GM21723 (cell line): ENCODE measurements around the gene RIN3.

Experiments
- ATAC-seq: cut with Tn5 transposase; IDR thresholded peaks from one replicate; pipeline ENCODE4 v1.9.1; 2021; ENCODE audit warnings: mild to moderate bottlenecking, moderate library complexity; ENCODE audit not compliant: unreplicated experiment

Gene RIN3

DNA sequence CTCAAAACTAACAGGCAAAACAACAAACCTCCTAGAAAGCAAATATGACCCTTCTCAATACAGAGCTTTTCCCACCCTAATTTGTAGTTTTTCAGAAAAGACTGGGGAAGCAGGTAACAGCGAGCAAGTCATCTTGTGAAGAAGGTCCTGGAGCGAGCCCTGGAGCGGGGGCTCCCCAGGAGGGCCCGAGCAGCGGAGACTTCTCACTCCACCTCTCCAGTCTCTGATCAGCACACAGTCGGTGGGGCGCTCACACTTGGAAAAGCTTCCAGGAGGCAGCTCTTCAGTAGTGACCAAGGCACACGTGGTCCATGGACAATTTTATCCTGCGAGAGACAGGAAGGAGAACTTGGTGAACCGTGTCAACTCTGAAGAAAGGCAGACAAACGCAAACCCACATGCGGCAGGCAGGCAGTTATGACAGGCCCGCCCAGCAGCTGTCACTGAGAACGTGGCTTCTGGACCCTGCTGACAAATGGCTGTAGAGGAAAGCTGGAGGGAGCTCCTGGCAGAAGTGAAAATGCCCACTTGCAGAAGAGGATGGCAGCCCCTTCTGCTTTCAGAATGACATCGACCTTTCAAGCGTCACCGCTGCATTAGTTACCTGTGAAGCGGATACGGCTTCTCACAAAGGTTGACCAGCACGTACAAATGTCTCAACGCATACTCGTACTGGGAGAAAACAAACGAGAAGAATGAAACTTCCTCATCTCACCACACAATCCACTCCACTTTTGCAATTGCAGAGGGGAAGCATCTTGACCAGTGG is 190.6 kb downstream of the RIN3 start:
- ATAC-seq, result peak; percentile 94

DNA sequence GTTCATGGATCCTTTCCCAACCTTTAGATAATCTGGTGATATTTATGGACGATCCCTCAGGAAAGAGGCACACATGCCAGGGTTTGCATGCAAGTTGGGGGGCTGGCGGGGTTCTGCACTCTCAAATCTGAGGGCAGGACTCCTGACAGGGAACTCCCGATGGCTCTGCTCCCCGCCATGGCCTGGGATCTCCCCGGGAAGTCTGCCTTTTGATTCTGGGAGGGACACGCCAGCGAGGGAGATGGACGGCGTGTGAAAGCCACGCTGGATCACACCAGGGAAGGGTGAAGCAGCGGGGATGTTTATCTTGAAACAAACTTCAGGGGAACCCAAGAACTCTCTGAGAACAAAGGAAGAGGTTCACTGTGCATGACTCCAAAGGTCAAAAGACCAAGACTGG is 191.2 kb downstream of the RIN3 start:
- peak; percentile 3 for ATAC-seq

DNA sequence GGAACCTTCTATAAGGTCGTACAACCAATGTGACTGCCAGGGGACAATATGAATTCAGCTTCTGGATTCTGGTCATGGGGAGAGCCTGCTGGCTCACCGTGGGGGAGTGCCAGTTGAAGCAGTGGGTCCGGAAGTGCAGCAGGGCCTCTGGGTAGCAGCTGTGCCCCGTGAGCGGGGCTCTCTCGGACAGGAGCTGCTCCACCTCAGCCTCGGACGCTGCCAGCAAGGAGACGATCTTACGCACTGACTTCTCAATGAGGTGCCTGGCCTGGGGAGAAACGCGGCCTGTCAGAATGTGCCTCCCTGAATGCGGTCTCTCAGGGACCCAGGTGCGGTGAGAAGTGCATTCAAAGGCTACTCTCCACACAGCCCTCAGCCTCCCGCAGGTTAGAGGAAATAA is 192.8 kb downstream of the RIN3 start:
- no peak for ATAC-seq

DNA sequence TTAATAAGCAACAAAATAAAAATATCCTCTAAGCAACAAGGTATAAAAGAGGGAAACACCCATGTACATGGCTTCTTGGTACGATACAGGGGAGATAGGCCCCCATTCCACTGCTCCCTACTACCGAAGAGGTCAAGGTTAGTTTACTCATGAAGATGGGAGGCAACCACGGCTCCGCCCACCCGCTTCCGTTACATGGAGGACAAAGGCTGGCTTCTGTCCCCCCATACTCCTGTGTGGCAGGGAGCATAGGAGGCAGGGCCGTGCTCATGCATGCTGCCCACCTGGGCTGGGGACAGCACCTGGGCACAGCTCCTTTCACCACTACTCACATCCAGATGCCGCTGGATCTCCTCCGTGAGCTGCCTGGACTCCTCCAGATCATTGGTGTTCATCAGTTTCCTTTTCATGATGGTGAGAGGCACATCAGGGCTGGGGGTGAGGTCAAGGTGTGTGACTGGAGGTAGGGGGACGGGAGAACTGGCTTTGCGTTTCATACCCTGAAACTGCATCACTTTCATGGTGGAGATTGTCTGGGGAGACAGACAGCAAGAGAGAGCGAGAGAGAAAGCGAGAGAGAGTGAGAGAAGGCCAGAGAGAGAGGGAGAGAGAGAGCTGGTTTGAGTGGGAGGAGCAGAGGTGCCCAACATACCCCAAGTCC is 195.9 kb downstream of the RIN3 start:
- ATAC-seq, result no peak

DNA sequence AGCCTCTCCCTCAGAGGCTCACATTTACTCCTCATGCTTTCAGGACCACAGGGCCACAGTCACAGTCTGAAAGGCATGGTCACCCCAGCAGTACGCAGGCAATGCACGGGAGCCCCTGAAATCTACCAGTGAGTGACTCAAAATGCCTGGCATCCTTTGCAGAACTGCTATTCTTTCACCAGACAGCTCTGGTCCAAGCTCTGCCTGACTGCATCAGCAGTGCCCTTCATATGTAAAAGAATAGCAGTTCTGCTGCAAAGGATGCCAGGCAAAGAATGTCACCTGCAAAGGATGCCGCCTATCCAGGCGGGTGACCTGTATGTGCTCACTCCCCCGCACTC is 196.4 kb downstream of the RIN3 start:
- ATAC-seq, result no peak

DNA sequence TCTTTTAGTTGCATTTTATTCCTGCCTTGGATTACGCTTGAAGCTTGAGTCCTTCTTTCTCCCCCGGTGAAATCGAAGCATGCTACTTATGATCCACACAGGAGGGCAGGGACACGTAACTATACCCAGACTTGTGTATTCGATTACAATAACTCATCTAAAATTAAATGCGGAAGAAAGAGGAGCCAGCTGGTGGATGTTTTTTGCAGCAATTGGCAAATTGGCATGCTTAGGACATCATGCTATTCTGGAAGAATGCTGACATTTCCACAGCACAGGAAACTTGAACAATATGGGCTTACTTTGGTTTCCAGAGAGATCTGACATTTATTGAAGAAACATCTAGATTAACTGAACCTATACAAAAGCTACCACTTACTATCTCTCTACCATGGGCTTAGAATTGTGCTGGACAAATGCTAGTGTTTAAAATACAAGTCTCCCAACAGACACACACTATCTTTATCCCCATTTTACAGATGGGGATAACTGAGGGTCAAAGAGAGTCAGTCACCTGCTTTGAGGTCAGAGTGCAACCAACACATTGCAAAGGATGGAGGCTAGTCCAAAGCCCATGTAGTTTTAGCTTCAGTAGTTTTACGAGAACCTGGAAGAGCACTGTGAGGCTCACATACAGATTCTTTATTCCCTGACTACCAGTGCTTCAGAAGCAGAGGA is 198.5 kb downstream of the RIN3 start:
- ATAC-seq, result no peak

DNA sequence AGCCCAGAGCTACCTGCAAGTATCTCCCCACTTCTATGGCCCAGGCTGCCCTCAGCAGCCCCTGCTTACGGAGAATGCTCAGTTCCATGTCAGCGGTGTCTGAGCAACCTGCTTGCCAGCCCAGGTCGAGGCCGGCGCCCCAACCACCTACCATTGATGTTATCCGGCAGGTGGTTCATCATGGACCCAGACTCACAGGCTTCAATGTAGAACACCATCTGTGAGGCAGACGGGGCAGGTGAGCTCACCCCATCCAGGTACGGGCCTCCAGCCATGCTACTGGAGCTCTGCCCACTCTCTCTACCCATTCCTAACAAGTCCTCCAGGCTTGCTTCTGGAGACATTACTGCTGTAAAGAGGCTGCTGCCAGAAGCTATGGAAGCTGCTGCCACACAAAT is 199.1 kb downstream of the RIN3 start:
- no peak for ATAC-seq

DNA sequence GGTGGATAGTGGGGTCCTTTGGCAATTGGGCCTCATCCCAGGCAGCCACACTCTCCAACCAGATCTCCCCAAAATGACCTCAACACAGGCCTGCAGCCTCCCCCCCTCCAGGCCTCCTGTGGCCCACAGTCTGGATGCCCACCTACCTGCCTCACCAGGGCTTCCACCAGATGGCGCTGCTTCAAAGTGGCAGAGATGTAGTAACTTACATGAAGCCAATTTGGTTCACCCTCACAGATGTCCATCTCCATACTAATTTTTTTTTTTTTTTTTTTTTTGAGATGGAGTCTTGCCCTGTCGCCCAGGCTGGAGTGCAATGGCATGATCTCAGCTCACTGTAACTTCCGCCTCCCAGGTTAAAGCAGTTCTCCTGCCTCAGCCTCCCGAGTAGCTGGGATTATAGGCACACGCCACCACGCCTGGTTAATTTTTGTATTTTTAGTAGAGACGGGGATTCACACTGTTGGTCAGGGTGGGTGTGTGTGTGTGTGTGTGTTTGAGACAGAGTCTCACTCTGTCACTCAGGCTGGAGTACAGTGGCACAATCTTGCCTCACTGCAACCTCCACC is 201.2 kb downstream of the RIN3 start:
- peak; percentile 79 for ATAC-seq

DNA sequence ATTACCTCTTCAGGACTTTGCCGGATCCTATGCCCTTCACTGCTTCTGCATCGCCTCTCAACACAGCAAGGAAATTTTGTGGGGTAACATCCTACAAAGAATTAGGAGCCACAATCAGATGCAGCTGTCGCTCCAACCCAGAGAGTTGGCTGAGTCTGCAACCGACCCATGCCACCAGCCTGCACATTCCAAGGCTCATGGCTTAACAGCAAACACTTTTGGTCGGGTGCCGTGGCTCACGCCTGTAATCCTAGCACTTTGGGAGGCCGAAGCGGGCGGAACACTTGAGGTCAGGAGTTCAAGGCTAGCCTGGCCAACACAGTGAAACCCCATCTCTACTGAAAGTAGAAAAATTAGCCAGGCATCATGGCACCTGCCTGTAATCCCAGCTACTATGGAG is 202.6 kb downstream of the RIN3 start:
- no peak for ATAC-seq

DNA sequence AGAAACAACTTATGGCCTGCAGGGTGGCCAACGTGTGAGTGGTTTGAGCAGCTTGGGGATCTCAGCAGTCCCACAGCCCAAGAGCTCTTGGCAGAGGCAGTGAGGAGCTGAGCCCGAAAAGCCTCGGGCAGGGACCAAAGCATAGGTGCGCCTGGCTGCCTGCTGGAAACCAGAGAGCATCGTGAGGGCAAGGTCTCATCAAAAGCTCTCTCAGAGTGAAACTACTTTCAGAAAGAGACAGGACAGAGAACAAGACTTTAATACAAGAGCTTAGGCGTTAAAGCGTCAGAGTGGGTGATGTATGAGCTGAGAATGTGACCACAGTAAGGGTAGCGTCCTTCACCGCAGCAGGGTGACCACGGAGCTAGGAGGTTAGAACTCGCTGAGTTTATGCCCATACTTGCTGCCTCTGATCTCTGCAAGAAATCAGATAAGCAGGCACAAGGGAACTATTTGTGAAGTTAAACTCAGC is 204.0 kb downstream of the RIN3 start:
- no peak for ATAC-seq

DNA sequence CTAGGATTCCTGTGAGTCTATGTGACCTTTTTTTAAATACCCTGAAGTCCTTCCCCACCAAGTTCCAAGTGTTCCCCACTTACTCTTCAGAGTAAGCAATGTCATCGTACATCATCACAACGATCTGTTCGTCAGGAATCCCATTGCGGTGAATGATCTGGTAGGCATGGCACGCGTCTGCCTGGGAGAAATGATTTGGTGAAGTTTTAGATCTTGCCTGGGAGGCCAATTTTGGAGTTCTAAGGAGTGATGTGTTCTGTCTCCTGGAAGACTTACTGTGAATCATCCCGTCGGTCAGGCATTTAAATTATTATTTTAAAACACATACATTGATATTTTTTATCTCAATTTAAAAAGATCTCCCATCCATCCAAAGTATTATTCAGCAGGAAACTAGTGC is 205.1 kb downstream of the RIN3 start:
- no peak for ATAC-seq

DNA sequence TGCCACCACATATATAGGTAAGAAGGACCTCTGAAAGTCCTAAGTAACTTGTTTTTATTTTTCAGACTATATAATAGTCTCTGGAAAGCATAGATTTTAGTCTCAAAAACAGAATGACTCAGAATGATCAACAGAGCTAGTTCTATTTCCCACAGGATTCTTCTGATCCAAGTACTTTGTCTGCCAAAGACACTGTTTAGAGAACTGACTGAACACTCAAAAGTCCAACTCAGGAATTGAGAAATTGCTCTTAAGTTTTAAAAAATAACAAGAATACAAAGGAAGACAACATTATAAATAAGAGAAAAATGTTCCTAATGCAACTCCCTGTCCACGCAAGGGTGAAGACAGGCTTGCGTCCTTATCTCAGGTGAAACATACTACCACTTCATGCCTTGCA is 205.8 kb downstream of the RIN3 start:
- no peak for ATAC-seq

DNA sequence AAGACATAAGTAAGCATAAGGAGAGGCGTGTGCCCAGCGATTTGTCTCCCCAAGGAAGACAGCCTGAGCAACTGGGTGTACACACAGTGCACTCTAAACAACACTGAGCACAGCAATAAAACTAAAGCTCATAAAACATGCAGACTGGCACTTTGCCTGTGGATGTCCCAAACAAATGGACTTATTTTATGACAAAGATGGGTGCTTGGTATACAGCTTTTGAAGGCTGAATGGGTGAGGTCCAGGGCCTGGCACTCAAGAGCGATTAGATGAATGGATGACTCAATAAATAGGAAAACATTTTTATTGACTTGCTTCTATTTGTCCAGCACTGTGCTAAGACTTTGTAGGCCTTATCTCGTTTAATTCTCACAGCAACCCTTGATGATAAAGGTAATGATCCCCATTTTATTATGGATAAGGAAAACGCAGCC is 206.3 kb downstream of the RIN3 start:
- ATAC-seq, result no peak

DNA sequence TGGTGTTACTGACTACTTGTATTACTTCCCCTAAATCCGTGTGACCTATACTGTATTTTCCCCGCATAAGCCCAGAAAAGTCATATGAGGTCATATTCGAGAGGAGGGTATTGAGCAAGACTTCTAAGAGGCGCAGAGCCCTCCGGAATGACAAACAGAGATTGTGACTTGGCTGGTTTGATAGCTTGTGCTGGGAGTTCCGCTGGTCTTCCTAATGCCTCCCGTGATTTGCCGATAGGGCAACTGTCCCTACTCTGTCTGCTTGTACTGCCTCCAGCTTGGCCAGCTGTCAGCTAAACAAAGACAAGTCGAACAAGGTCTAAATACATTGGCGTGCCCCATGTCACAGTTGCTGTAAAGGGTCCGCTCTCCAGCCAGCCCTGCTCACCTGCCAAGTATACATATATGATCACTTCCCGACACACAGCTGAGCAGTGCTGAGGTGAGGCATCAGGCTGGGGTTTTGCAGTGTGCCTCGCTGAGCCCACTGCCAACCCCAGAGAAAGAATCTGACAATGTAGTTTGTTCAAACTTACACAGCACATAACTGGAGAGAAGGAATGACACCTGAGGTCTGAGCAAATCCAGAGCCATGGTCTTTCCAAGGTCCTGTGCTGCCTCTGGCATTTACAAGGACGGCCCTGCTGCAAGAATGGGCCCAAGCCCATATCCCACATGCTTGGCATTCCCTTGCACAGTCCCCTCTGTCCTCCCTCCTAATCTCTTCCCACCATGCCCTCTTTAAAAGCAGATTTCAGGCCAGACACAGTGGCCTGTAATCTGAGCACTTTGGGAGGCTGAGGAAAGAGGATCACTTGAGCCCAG is 211.1 kb downstream of the RIN3 start:
- no peak for ATAC-seq

DNA sequence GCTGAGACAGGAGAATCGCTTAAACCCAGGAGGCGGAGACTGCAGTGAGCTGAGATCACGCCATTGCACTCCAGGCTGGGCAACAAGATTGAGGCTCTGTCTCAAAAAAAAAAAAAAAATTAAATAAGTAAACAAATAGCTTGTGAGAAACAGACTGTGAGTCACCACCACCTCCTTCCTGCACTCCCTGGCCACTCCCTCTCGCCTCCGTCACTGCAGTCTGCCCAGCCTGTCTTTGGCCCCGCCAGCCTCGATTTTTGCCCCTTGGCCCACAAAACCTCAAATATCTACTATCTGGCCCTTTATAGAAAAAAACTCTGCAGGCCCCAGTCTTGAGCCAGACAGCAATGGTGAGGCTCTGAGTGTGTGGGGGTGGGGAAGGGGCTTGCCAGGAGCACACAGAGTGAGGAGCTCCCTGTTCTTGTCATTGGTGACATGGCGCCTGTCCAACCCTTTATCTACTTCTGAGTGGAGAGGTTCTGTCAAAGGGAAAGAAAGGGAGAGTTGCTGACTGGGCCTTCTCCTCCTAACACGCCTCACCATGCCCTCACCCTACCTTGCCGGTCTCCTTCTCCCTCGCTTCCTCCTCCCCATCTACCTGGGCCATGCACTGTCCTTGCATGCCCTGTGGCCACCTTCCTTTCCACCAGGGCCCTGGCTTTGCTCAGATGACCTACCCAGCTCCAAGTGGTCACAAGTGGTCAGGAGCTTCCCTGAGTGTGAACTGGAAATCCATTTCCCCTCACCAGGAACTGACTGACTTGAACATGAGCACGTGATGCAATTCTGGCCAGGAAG is 212.8 kb downstream of the RIN3 start:
- ATAC-seq, result no peak

DNA sequence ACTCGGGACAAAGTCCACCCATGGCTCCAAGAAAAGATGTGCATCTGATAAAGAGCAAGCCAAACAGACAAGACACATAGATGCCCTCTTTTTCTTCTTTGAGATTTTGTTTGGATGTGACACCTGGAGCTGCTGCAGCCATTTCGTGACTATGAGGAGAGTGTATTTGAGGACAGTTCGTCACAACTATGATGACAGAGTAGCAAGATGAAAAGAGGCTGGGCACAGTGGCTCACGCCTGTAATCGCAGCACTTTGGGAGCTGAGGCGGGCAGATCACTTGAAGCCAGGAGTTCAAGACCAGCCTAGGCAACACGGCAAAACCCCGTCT is 213.3 kb downstream of the RIN3 start:
- no peak for ATAC-seq

DNA sequence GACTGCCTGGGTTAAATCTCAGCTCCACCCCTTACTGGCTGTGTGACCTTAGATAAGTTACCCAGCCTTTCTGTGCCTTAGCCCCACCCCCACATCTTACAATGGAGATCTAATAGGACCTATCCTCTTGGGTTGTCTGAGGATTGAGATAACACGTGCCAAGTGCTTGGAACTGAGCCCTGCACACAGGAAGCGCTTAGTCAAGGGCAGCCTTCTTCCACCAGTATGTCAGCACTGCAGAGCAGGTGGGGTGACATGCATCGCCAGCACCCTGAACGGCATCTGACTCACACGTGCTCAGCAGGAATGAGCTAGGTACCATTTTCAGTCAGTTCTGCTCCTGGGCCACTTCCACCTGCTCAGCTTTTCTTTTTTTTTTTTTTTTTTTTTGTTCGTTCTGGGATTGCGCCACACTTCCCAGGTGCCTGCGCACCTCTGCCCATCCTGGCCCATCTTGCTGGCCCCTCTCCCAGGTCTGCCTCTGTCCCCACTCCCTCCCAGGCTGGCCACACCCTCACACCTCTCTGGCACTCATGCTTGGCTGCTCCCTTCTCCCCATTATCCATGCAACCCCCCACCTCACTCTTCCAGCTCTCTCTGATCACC is 215.3 kb downstream of the RIN3 start:
- peak; percentile 55 for ATAC-seq

DNA sequence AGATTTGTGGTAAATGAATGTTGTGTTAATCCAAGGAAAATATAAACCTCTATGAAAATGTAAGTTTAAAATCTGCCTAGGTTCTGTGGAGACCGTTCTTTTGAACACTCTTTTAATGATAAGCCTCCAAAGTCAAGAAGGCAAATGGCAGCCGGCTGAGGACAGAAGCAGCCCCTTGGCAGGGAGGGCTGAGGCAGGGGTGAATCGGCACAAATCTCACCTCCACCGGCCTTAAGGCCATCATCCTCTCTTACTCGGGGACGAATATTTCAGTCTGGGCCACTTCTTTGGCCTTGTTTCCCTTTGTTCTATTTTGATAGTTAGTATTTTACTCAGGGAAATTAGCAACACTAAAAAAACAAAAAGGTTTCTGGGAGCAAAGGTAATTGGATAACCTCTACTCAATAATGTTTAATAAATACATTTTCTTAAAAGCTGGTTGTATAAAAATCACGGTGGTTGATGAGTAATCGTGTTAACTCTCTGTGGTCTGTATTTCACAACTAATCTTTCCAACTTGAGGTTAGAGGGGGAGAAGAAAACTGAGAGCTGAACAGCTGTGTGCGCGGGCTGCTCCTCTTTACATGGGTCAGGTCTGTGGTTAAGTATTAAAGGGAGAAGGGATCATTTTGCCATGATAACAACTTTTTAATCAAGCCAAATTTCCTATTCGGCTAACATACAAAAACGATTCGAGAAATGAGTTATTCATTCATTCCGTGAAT is 216.2 kb downstream of the RIN3 start:
- peak; percentile 71 for ATAC-seq

DNA sequence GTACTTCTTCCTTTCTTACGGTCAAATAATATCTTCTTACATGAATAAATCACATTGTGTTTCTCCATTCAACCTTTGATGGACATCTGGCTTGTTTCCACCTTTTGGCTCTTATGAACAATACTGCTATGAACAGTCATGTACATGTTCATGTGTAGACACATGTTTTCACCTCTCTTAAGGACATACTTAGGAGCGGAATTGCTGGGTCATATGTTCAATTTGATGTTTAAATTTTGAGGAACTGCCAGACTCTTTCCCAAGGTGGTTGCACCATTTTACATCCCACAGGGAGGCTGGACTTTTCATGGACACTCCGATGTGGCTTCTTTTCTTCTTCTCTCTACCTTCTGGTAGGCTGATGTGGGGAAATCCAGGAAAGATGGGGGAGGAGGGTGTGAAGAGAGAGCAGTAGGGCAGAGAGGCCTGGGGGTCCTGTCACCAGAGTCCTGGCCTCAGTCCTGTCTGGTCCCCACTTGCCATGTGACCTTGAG is 218.1 kb downstream of the RIN3 start:
- ATAC-seq, result no peak
